Head of caudate nucleus (tissue), 42 donors: ENCODE results near the gene SERTAD2.

Experiments
- DNase-seq, 42 donors: peaks; one replicate each; pipeline versions ENCODE4 v3.0.0 to v3.0.0-alpha.2; 2020 to 2021; ENCODE audit warnings: mixed read lengths in 7 of 42
- intact Hi-C: fragments of 100-400 bp; cut with DNase I; formaldehyde crosslinking; loops from one replicate; pipeline ENCODE4 v1.15.0; 2022

The SERTAD2 gene

GRCh38 chr2:64652231-64653108, 1.2 kb downstream of the SERTAD2 start:
- peak in 2 of 42 donors; percentile 32 to 44 for DNase-seq
- intact Hi-C loops = loop anchor here (5.0 to 10.0 kb wide), 2 partner anchors 115 to 182 kb away; no protein-coding TSS in a partner anchor

DNA sequence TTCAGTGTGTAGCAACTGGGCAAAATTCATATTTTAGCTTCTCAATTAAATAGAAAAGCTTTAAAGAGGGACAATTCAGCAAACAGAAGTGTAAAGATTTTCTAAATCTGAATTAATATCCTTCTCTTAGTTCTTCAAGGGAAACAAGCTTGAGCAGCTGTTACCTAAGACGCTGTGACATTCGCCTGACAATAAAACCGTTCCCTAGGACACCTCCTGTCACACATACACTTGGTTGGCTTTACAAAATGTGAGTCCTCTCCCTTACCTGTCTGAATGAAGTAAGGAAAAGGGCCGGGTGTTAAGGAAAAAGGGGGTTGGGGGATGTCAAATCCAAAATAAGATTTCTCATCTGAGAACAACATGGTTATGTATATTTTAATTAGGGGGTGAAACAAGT, 2.1 kb downstream of the SERTAD2 start:
- intact Hi-C loops = loop anchor here (5.0 to 10.0 kb wide), 2 partner anchors 116 to 183 kb away; no protein-coding TSS in a partner anchor
- DNase-seq = no peak

DNA sequence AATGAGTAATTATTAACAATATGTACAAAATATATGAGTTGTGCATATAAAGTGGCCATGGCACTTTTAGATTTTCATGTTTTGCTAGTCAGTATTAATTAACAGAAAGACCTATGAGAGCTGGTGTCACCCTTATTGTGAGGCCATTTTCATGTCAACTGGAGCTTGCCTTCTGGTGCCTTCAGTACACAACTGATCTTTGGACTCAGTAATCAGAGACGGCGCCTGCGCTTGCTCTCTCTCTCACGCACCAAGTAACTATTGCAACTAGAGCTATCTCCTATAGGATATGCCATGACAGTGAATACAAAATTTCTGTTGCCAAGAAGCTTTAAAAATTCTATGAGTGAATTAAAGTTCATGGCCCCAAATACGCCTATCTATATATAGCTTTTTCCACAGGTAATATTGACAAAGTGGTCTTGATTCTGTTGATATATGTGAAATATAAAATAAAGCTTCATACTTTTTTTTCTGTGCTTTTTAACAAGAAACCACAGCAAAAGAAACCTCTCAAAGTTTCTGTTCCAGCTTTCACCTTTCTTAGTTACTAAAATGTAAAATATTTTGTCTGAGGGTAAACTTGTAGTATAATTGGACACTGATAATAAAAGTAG, 2.9 kb downstream of the SERTAD2 start:
- DNase-seq = no peak
- intact Hi-C loops = loop anchor here (5.0 to 10.0 kb wide), 2 partner anchors 116 to 184 kb away; no protein-coding TSS in a partner anchor

GRCh38 chr2:64650296-64650695, 3.4 kb downstream of the SERTAD2 start:
- DNase-seq = peak in 2 of 42 donors; percentile 21 to 24
- intact Hi-C loops = loop anchor here (5.0 to 10.0 kb wide), 2 partner anchors 117 to 185 kb away; no protein-coding TSS in a partner anchor

- no peak for DNase-seq
- intact Hi-C loops = loop anchor here (5.0 to 10.0 kb wide), 5 partner anchors 55 to 218 kb away; partner anchors contain the start of gene AFTPH
Measured at GRCh38 chr2:64649626-64650025, 4.1 kb downstream of the SERTAD2 start.

DNA sequence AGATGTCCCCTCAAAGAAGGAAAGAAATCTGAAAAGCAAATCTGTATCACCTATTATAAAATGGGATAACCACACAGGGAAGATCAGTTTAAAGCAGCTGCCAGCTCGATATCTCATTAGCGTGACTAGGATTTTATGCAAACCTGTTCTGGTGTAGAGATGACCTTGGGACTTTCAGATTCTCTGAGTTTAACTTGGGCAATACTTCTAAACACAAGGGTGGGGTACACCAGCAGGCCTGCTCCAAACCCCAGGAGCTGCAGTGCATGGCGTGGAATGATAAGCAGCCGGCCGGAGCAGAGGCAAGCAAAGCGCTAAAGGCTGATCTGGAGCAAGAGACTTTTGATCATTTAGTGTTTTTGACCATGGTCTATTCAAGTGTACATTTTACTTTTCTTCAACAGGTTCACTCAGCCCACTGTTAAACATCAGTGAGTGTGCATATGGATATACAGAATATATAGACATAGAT, 4.7 kb downstream of the SERTAD2 start:
- DNase-seq = no peak
- intact Hi-C loops = loop anchor here (5.0 to 10.0 kb wide), 3 partner anchors 54 to 218 kb away; partner anchors contain the start of gene AFTPH

DNA sequence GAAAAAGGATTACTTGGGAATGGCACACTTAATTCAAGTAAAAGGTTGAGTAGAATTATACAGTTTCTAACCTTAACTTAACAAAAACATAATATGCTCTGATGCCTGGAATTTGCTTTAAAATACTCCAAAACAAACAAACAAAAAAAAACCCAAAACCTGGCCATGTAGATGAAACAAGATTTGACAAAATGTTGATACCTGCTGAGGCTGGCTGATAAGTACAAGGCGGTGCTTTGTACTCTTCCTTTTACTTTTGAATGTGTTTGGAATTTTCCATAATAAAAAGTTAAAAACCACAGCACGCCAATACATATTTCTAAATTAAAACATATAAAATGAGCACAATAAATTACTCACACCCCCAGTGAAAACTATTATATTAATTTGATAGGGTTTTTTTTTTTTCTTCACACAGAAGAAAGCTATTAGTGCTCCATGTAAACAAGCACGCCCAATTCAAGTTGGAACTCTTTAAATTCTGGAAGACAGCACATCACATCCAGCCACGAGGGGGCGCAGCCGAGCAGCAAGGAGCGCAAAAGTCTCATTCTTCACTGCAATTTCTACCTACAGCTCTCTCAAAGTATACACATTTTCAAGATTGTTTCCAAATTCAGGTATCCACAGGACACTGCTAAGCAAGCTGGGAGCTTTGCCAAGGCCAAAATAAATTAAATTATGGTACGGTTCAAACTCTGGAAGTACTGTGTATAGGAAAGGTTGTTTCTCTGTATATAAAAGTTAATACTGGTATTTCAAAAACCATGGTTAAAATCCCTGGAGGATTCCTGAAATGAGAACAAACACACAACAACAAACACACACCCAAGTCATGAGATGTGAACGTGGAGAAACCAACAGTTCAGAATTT, 7.5 kb downstream of the SERTAD2 start:
- peak; percentile 73 to 98 (median 92) for DNase-seq
- intact Hi-C loops = loop anchor here (5.0 to 10.0 kb wide), 3 partner anchors 51 to 221 kb away; partner anchors contain the start of gene AFTPH

DNA sequence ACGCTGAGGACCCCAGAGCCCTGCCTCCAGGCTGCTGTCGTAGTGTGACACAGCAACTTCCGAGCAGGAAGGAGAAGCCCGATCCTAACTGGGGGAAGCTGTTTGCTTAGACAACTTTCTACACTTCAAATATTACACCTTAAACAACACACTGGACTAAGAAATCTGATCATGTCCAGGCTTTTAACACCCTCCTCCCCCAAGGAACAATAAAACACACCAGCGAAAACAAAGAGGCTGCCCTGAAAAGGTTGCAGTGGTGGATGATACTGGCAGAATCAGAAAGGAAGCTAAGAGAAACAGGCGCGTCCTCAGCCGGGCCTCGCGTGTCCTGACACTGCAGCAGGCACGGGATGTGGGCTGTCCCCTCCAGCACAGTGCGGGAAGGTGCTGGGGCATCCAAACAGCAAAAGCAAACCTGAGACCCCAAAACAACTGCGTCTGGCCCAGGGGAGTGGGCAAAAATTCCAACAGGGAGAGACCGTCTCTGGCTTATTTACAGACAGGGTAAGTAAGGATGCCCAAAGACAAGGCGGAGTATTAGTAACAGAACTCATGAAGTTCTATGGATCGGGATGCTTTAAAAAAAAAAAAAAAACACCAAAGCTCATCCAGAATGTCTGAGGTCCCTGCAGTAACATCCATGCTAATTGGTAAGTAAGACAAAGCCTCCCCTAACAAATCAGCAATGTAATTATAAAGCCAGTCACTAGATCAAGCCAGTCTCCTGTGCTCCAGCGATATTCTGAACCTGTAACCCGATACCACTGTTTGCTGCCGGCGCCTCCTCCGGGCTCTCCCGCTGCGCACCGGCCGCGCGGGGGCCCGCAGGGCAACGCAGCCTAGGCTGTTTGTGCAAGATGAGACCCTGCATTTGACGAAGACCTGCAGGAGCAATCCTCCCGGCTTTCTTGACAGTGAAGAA, 9.0 kb downstream of the SERTAD2 start:
- intact Hi-C loops = loop anchor here (5.0 to 10.0 kb wide), 3 partner anchors 50 to 223 kb away; partner anchors contain the start of gene AFTPH

GRCh38 chr2:64643838-64644457, 9.8 kb downstream of the SERTAD2 start:
- peak in 1 of 42 donors; percentile 56 for DNase-seq
- intact Hi-C loops = loop anchor here (10.0 kb wide), 2 partner anchors 49 to 119 kb away; partner anchors contain the start of gene AFTPH

More for the DNA sequence above, 9.0 kb downstream of the SERTAD2 start:
- peak in 36 of 42 donors; percentile 30 to 76 (median 58) for DNase-seq

DNA sequence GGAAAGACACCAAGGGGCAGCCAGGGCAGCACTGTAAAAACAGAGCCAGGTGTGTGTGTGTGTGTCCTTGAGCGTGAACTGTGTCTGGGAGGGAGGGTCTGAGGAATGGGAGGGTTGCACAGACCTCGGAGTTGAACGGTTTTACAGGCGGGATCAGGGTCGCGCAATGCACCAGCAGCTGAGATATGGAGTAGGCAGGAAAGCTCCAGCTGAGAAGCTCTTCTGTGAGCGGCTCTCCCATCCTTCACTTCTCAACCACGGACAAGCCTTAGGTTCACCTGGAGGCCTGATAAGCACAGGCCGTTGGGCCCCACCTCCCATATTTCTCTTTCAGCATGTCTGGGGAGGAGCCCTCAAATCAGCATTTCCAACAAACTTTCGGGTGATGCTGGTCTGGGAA, 12.1 kb downstream of the SERTAD2 start:
- peak in 1 of 42 donors; percentile 32 for DNase-seq
- intact Hi-C loops = loop anchor here (10.0 kb wide), 2 partner anchors 47 to 117 kb away; partner anchors contain the start of gene AFTPH

GRCh38 chr2:64640153-64641044, 13.3 kb downstream of the SERTAD2 start:
- peak in 2 of 42 donors; percentile 35 to 51 for DNase-seq
- intact Hi-C loops = loop anchor here (10.0 kb wide), 2 partner anchors 46 to 116 kb away; partner anchors contain the start of gene AFTPH

DNA sequence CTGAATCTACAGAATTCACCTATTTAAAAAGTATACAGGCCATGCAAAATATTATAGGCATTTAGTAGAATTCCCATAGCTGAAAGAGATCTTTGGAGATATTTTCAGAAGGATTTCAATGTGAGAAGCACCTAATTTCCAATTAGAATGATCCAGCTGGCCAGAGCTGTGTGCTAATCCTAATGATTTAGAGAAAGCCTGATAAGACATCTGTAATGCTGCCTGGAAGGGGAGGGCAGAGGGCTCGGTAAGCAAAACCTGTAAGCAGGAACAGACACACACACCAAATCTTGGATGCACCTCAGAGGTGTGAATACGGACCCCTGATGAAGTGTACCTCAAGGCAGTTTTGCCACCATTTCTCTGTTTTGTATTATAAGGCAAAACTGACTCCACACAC, 14.0 kb downstream of the SERTAD2 start:
- intact Hi-C loops = loop anchor here (10.0 kb wide), 2 partner anchors 45 to 115 kb away; partner anchors contain the start of gene AFTPH
- peak in 2 of 42 donors; percentile 15 to 34 for DNase-seq

DNA sequence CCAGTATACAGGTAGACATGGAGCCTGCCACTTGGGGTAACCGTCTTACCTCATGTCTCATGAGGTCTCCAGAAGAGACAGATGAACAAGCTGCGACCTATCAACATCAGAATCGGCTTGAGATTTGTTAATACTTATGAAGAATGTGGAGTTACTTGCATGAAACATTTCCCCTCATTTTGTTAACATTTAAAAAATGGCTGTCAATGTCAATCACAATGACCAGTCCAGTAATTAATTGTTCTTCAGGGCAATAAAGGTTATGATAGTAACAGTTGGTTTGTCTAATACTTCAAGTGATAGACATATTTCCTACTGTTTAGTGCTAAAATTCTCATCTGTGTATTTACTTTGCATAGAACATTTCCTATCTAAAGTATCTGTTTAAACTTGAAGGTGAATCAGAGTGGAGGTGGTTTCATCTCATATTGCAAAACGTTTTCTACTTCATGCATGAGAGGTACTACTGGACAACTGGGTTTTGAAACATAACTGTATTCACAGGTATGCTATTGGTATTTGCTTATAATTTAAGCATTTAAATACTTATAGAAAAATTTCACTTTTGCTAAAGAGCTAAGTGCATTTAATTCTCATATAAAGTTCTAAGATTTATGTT, 15.1 kb downstream of the SERTAD2 start:
- peak in 1 of 42 donors; percentile 14 for DNase-seq
- intact Hi-C loops = no loop called here

DNA sequence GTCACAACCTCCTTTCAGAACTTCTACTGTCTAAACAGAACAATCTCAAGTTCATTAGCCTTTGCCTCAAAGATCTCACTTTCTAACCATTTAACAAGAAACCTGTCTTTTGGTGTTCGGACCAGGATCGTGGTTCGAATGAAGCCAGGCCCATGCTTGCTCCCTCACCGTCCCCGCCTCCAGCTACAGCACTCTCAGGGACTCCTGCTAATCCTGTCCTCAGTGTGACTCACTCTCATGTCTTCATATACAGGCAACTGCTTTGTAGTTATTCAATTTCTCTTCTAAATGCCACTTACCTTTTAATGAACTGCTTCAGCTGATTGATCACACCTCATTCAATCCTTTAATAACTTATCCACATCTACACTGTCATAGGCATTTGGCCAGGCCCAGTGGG, 15.8 kb downstream of the SERTAD2 start:
- intact Hi-C loops = no loop called here

DNA sequence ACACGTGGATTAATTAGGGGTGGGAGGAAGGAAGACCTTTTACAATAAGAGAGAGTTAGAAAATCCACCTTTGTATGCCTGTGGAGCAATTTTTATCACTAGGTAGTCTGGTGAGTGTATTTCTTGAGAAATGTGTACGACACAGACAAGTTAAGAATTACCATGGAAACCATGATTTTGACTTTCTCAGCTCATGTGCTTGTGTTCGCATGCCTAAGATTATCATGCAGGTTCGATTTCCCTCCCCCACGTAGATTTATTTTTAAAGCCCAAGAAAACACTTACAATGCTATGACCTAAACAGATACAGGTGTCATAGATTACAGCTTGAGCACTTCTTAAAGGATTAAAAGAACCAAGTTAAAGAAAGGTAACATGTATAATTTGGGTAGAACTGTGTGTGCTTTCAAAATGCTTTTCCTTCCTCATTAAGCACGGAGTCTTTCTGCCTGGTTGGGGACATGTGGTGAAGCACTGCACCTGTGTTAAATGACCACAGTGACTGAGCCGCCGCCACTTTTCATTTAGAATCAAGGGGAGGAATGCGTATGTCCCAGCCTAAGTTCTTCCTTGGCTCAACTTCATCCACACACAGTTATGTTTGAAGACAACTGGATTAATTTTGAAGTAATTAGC, 16.6 kb downstream of the SERTAD2 start:
- peak in 2 of 42 donors; percentile 31 to 37 for DNase-seq
- intact Hi-C loops = no loop called here

More for the DNA sequence above, 15.8 kb downstream of the SERTAD2 start:
- peak in 3 of 42 donors; percentile 31 to 66 (median 42) for DNase-seq
